ENCODE measurements around the gene SMARCAD1.
"Not testable (repeated sequence)": the region's sequence is repeated elsewhere in the genome, so short reads cannot be mapped to it uniquely, and the experiment has no call there.

The SMARCAD1 gene

DNA sequence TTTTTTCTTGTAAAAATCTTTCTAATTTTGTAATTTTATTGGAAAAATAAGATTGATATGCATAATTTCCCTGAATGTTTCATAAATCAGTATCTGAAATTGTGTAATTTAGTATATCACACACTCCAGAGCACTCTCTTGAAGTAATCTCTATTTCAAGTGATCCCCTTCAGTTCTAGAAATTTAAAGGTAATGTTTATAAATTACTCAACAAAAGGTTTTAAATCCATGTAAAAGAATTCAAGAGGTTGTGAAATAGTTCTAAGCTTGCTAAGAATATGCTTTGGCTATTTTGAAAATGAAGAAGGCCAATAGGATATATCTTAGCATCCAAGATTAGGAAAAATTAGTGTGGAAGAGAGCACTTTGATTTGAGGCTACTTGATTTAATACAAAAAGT lies 28.2 kb downstream of the SMARCAD1 start:
- no peak for DNase-seq

- no peak for DNase-seq
These were observed 29.6 kb downstream of the SMARCAD1 start for GRCh38 chr4:94237271-94237670.

DNA sequence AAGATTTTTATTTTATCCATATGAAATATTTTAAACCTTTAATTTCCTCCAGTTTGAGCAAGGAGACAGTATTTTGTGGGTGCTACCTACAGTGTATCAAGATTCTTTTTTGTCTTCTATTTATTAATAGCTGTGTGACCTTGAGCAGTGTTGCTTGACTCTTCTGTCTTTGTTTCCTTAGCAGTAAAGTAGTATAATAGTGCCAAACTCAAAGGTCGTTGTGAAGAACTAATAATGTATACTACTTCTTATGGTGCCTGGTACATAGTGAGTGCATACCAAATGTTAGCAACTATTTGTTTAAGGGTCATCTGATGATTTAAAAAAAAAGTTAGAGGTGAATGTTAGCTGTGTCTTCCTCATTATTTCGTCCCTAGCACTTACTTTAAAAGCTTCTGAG lies 30.5 kb downstream of the SMARCAD1 start:
- no peak for DNase-seq

GRCh38 chr4:94240384-94240783 lies 32.7 kb downstream of the SMARCAD1 start:
- DNase-seq: no peak

DNA sequence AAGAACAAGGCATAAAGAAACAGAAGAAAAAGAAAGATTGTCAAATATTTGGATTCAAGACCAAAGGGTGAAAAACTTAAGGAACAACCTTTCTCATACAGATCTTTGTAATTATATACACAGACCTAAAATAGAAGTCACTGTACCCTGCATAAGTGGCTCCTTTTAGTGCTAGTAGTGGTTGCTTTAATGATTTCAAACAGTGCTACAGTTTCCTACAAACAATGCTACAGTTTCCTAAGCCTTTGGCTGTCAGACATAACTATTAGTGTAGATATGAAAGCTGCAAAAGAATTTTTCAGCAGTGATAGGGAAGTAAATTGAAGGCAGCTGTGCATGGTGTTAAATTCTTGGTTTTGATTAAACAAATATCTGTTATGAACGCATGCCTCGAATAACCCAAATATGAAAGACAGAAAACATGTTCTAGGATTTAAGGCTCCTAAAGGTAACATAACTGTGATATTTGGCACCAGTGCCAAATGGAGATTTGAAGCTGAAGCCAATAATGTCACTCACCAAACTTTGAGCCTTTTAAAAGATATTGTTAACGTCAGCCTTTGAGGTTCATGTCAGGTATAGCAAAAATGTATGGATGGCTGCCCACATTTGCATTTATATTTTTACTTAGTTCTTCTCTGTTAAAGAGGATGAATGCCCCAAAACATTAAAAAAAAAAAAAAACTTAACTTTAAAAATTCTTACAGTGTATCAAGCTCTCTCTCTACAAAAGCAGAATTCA lies 36.6 kb downstream of the SMARCAD1 start:
- no peak for DNase-seq

GRCh38 chr4:94244829-94245185 lies 37.1 kb downstream of the SMARCAD1 start:
- no peak for DNase-seq

- DNase-seq: no peak
These were observed 43.4 kb downstream of the SMARCAD1 start for GRCh38 chr4:94251094-94251493.

GRCh38 chr4:94253036-94253435 lies 45.4 kb downstream of the SMARCAD1 start:
- no peak for DNase-seq

- no peak for DNase-seq
These were observed 48.6 kb downstream of the SMARCAD1 start for GRCh38 chr4:94256144-94256783.

GRCh38 chr4:94256828-94257227 lies 49.2 kb downstream of the SMARCAD1 start:
- DNase-seq: no peak

GRCh38 chr4:94262163-94263016 lies 54.7 kb downstream of the SMARCAD1 start:
- DNase-seq: no peak

- no peak for DNase-seq
These were observed 59.4 kb downstream of the SMARCAD1 start for GRCh38 chr4:94267037-94267436.

GRCh38 chr4:94271248-94271647 lies 63.6 kb downstream of the SMARCAD1 start:
- DNase-seq: no peak

- DNase-seq: no peak
These were observed 67.2 kb downstream of the SMARCAD1 start for GRCh38 chr4:94274912-94275311.

DNA sequence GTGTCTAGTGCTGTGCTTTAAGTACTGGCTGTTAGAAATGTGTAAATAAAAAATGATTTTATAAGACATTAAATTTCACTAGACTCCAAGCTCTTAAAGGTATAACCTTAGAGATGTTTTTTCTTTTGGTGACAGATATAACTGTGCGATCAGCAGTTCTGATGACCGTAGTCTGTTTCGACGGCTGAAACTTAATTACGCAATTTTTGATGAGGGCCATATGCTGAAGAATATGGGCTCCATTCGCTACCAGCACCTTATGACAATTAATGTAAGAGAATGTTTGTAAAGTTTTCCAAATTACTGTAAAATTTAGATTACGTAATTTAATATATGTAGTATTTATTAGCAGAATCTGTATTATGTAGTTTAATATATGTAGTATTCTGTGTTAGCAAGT lies 68.5 kb downstream of the SMARCAD1 start:
- DNase-seq: no peak

- DNase-seq: no peak
These were observed 69.9 kb downstream of the SMARCAD1 start for GRCh38 chr4:94277534-94277933.

DNA sequence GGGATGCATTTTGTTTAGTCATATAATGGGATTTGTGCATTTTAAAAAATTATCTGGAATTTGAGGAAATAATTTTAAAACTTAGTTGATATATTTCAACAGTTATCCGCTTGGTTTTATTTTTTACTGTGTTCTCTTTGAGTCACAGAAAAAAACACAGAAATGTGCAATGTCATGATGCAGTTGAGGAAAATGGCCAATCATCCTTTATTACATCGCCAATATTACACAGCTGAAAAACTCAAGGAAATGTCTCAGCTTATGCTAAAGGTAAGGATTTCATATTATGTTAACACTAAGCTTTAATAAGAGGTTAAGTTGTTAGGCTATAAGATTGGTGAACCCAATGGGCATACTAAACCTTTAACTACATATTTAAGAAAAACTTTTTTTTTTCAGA lies 71.1 kb downstream of the SMARCAD1 start:
- no peak for DNase-seq

- no peak for DNase-seq
These were observed 77.2 kb downstream of the SMARCAD1 start for GRCh38 chr4:94284889-94285288.

- no peak for DNase-seq
These were observed 78.0 kb downstream of the SMARCAD1 start for GRCh38 chr4:94285666-94286065.

DNA sequence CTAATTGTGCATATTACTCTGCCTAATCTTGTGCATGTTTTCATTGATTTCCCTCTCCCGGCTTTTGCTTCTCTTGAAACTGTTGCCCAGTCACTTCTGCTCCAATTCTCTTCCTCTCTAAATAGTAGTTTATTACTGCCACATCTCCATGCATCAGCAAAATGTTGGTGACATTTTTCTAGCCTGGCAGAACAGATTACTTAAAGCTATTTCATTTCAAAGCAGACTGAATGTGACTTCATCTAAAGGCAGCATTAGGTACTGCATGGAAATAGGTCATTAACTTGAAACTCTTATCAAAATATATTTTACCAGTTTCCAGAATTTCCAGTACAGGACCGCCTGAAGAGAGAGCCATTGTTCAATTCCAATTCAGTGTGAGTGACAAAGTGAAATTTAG lies 82.6 kb downstream of the SMARCAD1 start:
- DNase-seq: no peak

DNA sequence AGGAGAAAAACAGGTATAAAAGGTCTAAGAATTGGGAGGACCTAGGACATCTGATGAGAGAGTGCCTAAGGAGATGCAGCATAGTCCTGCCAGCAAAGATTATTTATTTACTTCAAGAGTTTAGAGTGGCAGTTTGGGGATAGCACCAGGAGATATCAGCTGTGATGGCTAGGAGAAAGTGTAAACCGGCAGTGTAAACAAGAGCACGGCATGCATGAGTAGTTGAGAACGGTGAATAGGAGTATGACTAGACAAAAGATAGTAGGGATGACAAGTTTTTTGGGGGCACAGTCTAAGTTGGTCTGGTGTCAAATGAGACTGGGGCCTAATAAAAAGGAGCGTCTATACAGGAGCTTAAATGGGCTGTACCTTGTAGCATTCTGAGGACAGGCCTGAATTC lies 86.3 kb downstream of the SMARCAD1 start:
- DNase-seq: not testable (repeated sequence)

DNA sequence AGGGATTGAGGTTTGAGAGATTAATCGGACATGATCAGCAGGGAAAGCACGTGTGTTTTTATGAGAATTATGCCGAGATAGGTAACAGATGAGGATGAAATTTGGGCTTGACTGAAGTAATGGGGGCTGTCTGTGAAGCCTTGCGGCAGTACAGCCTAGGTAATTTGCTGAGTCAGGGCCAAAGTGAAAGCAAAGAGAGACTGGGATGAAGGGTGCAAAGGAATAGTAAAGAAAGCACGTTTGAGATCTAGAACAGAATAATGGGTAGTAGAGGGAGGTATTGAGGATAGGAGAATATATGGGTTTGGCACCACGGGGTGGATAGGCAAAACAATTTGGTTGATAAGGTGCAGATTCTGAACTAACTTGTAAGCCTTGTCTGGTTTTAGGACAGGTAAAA lies 87.8 kb downstream of the SMARCAD1 start:
- DNase-seq: not testable (repeated sequence)

GRCh38 chr4:94298725-94299252 lies 91.1 kb downstream of the SMARCAD1 start:
- no peak for DNase-seq

DNA sequence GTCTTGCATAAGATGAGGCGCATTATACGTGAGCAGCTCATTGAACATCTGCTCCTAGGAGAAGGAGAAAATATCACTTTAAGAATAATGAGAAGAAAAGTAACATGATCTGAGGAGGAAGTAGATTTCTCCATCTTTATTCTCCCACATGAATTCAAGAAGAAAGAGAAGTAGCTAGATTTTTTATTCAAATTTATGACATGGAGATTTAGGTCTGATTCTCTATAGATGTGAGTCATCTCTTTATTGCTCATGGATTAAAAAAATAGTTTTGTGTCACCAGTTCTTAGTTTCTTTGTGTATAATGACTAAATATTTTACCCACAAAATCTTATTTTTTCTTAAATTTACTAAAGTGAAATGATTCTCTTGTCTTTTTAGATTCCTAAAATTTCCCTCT lies 94.5 kb downstream of the SMARCAD1 start:
- no peak for DNase-seq

All from NCI-H446 treated with DMSO at 0.1 percent for 48 hours (cell line).